ENCODE results near the gene GARRE1. TPM values are rescaled to one million over a fixed set of nuclear protein-coding genes. Genes with fewer than 3 reads are reported as not detected.

The GARRE1 gene, protein sequence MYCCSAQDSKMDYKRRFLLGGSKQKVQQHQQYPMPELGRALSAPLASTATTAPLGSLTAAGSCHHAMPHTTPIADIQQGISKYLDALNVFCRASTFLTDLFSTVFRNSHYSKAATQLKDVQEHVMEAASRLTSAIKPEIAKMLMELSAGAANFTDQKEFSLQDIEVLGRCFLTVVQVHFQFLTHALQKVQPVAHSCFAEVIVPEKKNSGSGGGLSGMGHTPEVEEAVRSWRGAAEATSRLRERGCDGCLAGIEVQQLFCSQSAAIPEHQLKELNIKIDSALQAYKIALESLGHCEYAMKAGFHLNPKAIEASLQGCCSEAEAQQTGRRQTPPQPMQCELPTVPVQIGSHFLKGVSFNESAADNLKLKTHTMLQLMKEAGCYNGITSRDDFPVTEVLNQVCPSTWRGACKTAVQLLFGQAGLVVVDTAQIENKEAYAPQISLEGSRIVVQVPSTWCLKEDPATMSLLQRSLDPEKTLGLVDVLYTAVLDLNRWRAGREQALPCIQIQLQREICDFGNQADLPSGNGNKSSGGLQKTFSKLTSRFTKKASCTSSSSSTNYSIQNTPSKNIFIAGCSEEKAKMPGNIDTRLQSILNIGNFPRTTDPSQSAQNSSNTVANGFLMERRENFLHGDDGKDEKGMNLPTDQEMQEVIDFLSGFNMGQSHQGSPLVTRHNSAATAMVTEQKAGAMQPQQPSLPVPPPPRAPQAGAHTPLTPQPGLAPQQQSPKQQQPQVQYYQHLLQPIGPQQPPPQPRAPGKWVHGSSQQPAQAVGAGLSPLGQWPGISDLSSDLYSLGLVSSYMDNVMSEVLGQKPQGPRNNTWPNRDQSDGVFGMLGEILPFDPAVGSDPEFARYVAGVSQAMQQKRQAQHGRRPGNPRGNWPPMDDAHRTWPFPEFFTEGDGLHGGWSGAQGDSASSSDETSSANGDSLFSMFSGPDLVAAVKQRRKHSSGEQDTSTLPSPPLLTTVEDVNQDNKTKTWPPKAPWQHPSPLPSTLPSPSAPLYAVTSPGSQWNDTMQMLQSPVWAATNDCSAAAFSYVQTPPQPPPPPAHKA (N-terminal part only)
- 8.0 and 8.2 TPM in 2 replicates for total RNA-seq (2016; rRNA removed; fragmentation: Illumina TruSeq; extraction: Trizol)
- total RNA-seq (2016; cell fraction: cytosol; rRNA removed; fragmentation: Illumina TruSeq; extraction: Trizol; ENCODE audit: low read depth) = 2.1 and 3.3 TPM in 2 replicates
- 8.1 and 8.3 TPM in 2 replicates for total RNA-seq (2016; cell fraction: insoluble cytoplasmic fraction; rRNA removed; fragmentation: Illumina TruSeq; extraction: Trizol)
- total RNA-seq (2016; cell fraction: membrane; rRNA removed; fragmentation: Illumina TruSeq; extraction: Trizol) = 3.8 and 4.8 TPM in 2 replicates
- 6.5 and 7.9 TPM in 2 replicates for total RNA-seq (2016; cell fraction: nucleus; rRNA removed; fragmentation: Illumina TruSeq; extraction: Trizol)
- 11.7 and 11.8 TPM in 2 replicates for polyA plus RNA-seq (2011; rRNA removed)
- 8.4 and 9.7 TPM in 2 replicates for polyA plus RNA-seq (2011; cell fraction: cytosol; rRNA removed)
- polyA plus RNA-seq (2011; cell fraction: nucleus; rRNA removed) = 15.3 and 16.2 TPM in 2 replicates
- polyA plus RNA-seq (2012) = 8.7 and 13.7 TPM in 2 replicates
- 0.29 and 0.33 TPM in 2 replicates for polyA plus RNA-seq (2016; cell fraction: cytosol; fragmentation: Illumina TruSeq; extraction: Trizol; ENCODE audit: low read depth)
- polyA plus RNA-seq (2016; cell fraction: insoluble cytoplasmic fraction; fragmentation: Illumina TruSeq; extraction: Trizol; ENCODE audit: low read depth) = 4.5 and 5.5 TPM in 2 replicates
- polyA plus RNA-seq (2016; cell fraction: membrane; fragmentation: Illumina TruSeq; extraction: Trizol; ENCODE audit: low read depth) = 0.94 and 1.1 TPM in 2 replicates
- polyA plus RNA-seq (2016; cell fraction: nucleus; fragmentation: Illumina TruSeq; extraction: Trizol; ENCODE audit: insufficient read depth, low read depth) = 11.6 and 15.6 TPM in 2 replicates
- 9.7 and 21.6 TPM in 2 replicates for polyA minus RNA-seq (2011; rRNA and poly(A)+ RNA removed; ENCODE audit: low replicate concordance)
- 7.6 and 8.8 TPM in 2 replicates for polyA minus RNA-seq (2011; cell fraction: cytosol; rRNA and poly(A)+ RNA removed)
- polyA minus RNA-seq (2011; cell fraction: nucleus; rRNA and poly(A)+ RNA removed) = 13.0 and 16.4 TPM in 2 replicates
- Bru-seq, nascent RNA = percentile 65 among the genes with signal in this experiment
- BruChase-seq, experiment 1, labeled RNA remaining after a 6-hour chase = percentile 70 among the genes with signal in this experiment
- BruChase-seq, experiment 2, labeled RNA remaining after a 2-hour chase = percentile 71 among the genes with signal in this experiment
- long read RNA-seq, experiment 1, partial matches to known transcripts = 1 of 1 reads
- long read RNA-seq, experiment 1, other reads (novel, unspliced or antisense) = 0 of 1 reads
- long read RNA-seq, experiment 2, partial matches to known transcripts = 12 of 22 reads
- long read RNA-seq, experiment 2, other reads (novel, unspliced or antisense) = 9 of 22 reads

DNA sequence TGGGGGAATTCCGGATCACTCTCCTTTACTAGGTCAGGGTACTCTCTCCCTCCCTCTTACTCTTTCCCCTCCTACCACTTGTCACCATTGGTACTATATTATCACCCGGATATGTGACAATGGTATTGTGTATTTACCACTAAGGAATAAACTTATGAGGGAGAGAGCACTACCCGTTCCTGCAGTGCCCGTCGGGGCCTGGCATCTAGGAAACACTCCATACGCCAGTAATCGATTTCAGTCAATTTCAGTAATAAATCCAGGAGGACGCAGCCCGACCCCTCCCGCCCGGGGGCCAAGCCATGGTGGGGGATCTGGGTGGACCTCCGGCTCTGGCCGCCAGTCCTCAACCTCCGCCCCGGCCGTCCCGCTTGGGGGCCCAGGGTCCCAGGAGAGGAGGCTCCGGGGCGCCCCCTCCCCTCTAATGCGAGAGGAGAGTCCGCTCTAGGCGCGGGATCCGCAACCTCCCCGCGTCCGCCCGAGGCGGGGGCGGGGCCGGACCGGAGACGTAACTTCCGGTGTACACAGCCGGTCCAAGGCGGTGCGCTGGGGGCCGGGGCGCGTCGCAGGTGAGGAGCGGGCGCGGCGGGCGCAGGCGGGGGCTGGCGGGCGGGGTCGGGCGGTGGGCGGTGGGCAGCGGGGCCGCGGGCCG lies at the start of gene GARRE1:
Gene GARRE1 (plus strand): TSS at position 509 of the 652 bp plus-strand sequence. CDS start 45,920 bp downstream, outside the sequence.
- peak within 1 kb of the TSS; percentile 85 for H3K9ac ChIP-seq (ENCODE audit: insufficient read depth, low read depth, low read length)
- peak within 1 kb of the TSS; percentile 37 for H2AFZ ChIP-seq (ENCODE audit: low read length)
- peak; percentile 66 for DNase-seq (ENCODE audit: low spot score)
- CTCF ChIA-PET (ENCODE audit: low intra/inter-chr PET ratio, low total read pairs) = no interaction called here
- under 1% methylated on average over 6 of the region's 56 CpGs for WGBS (ENCODE audit: low lambda C conversion rate)
- no peak for FAIRE-seq
- H3K4me1 ChIP-seq (ENCODE audit: insufficient read depth, low read length) = peaks cover 48% of the 10 kb centered on the region
- peak within 1 kb of the TSS; percentile 87 for H3K4me2 ChIP-seq (ENCODE audit: low read depth, low read length)
- ATAC-seq = peak; percentile 92
- intact Hi-C loops (cut with micrococcal nuclease; ENCODE audit: unreplicated experiment) = no loop called here
- H3K9me3 ChIP-seq (ENCODE audit: low read length) = no peaks in the 10 kb centered on the region
- H3K4me3 ChIP-seq (replicated peaks in 1 of 3; ENCODE audit: insufficient read depth in 1 of 3, low read depth in 2 of 3, low read length in 3 of 3) = peak within 1 kb of the TSS; percentile 80 to 98 (median 94)
- H3K36me3 ChIP-seq (replicated peaks in 1 of 2; ENCODE audit: control insufficient read depth in 1 of 2, insufficient read depth in 2 of 2, low read length in 2 of 2) = no peaks in the 10 kb centered on the region; a peak in 1 of 5 replicates
- no peaks in the 10 kb centered on the region for H4K20me1 ChIP-seq (ENCODE audit: insufficient read depth, low read length)
- POLR2A ChIA-PET = no interaction called here
- in situ Hi-C loops (cut with HindIII; ENCODE audit: extremely low pct_ligation_motif_present, low pct_unique_long_range_greater_than_20kb) = no loop called here
- H3K79me2 ChIP-seq (ENCODE audit: insufficient read depth, low read length) = peaks cover 28% of the 10 kb centered on the region
- H3K27me3 ChIP-seq (ENCODE audit: control insufficient read depth in 1 of 2, insufficient read depth in 2 of 2, low read length in 2 of 2) = no peaks in the 10 kb centered on the region
- BruUV-seq (replicated peaks) = TSS peak; percentile 98
- peak within 1 kb of the TSS; percentile 80 for H3K27ac ChIP-seq (ENCODE audit: extremely low read length, insufficient read depth, low read length)
- TF ChIP-seq SIN3A (IDR thresholded peaks at IDR 0.05; ENCODE audit: borderline replicate concordance, low read depth, low read length) (peak; percentile 33; the same call in 1 of the 2 replicates), NFATC3 (CRISPR knock-in tag; IDR thresholded peaks at IDR 0.05) (no peak), MAFK (conservative IDR thresholded peaks at IDR 0.05 in 1 of 2, IDR thresholded peaks at IDR 0.05 in 1 of 2; ENCODE audit: low read length in 2 of 2) (no peak), NFE2L2 (IDR thresholded peaks at IDR 0.05; ENCODE audit: low read length) (no peak), SNRNP70 (IDR thresholded peaks at IDR 0.05; ENCODE audit: low read depth, low read length) (no peak), HDAC1 (CRISPR knock-in tag; IDR thresholded peaks at IDR 0.05) (peak; percentile 52; the same call in 1 of the 2 replicates), GLI4 (CRISPR knock-in tag; IDR thresholded peaks at IDR 0.05; ENCODE audit: borderline replicate concordance) (no peak), POLR2AphosphoS5 (IDR thresholded peaks at IDR 0.05; ENCODE audit: low read depth, low read length) (peak; percentile 84), ZNF83 (CRISPR knock-in tag; IDR thresholded peaks at IDR 0.05; ENCODE audit: borderline replicate concordance) (no peak), ZNF432 (CRISPR knock-in tag; IDR thresholded peaks at IDR 0.05; ENCODE audit: borderline replicate concordance) (no peak), HNRNPLL (IDR thresholded peaks at IDR 0.05; ENCODE audit: low read depth, low read length, poor library complexity, severe bottlenecking) (peak; percentile 96), KLF16 (CRISPR knock-in tag; IDR thresholded peaks at IDR 0.05) (peak in 1 of 2 experiments; percentile 54; a peak in 1 of 4 replicates)
- TF ChIP-seq, protein P1, sequence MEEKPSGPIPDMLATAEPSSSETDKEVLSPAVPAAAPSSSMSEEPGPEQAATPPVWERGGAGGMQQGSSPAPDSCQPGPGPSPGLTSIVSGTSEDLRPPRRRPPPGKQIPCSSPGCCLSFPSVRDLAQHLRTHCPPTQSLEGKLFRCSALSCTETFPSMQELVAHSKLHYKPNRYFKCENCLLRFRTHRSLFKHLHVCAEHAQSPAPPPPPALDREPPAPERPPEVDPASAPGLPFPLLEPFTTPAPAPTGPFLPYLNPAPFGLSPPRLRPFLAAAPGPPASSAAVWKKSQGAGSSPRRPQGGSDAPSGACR (CRISPR knock-in tag; IDR thresholded peaks at IDR 0.05) = peak; percentile 61; the same call in 1 of the 2 replicates
